Activated CD4-positive, CD25-positive, alpha-beta regulatory T cell treated with anti-CD3 and anti-CD28 coated beads, Interleukin-2, amount 50 U/mL, for 72 hours (primary cell): ENCODE measurements around the gene IRF8.
"Not testable (repeated sequence)": the region's sequence is repeated elsewhere in the genome, so short reads cannot be mapped to it uniquely, and the experiment has no call there.

Source experiments
- DNase-seq: peaks from one replicate; pipeline ENCODE4 v3.0.0; 2021

IRF8 gene

DNA sequence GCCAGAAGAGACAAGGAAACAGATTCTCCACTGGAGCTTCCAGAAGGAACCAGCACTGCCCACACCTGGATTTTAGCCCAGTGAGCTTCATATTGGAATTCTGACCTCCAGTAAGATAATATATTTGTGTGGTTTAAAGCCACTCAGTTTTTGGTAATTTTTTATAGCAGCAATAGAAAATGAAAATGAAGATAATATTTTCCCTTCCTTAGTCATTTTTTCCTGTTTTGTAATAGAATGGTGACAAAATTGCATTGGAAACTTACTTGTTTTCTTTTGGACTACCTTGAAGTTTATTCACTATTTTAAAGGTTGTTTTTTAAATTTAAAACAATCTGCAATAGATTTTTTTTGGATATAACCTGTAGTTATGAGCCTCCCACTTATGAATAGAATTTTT, 29.8 kb upstream of the IRF8 start:
- DNase-seq: no peak

DNA sequence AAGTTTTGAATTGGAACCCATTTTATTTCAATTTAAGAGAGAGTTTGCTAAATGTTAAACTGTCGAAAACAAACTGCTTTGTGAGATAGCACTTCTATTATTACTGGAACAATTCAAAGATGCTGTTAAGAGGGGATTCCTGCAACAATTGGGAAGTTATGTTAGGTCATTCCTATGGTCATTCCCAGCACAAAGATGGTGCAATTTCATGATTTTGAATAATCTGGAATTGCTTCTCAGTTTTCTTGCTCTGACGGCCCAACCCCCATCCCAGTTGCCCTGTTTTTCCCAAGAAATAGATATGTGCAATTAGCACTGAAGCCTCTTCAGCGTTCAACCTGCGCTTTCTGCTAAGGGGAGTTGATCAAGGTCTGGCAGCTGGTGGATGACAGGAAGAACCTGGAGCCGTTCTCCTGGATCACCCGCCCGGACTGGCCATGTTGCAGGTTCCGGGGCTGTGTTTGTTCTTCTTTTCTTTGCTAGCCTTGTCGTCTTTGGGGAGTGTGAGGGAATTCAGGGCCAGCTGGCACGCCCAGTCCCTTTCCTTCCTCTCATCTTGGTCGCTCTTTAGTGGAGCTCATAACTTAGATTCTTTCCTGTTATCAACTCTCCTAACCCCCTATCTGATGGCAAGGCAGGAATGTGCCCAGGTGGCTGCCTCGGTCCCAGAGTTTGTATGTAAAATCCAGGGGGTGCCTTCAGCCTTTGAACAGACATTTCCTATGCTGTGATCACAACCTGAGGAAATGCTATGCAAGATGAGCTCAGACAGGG, 29.0 kb upstream of the IRF8 start:
- DNase-seq: no peak

- no peak for DNase-seq
Observed at GRCh38 chr16:85871756-85872155, 27.2 kb upstream of the IRF8 start.

DNA sequence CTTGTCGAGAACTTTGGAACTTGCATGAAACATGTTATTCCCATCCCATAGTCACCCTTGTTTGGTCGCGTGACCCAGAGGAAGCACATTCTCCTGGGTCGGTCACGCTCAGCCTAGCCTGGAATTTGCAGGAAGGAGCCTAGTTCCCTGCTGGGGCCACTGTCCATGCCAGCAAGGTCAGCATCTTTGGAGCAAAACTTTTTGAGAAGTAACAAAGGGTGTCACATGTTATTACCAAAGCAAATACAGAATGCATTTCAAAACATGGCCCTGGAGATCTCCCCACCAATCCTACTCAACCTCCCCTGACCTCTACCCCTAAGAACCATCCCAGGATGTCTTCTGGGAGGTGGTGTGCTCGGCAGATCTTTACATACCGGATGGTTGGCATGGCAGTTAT, 26.2 kb upstream of the IRF8 start:
- DNase-seq: no peak

DNA sequence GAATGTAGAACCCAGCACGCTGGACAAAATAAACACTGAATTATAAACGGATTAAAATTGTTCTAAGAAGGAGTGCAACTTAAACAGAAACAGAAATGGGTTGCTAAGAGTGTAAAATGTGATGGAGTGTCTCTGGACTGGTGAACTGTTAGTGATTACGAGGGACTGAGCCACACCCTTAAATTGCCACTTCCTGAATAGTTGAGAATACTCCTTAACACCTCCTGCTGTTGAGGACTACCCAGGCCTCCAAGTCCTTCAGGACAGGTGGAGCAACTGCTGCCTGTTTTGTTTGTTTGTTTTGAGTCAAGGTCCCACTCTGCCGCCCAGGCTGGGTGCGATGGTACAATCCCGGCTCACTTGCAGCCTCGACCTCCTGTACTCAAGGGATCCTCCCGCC, 25.8 kb upstream of the IRF8 start:
- no peak for DNase-seq

- not testable (repeated sequence) for DNase-seq
Observed at GRCh38 chr16:85874031-85874430, 24.9 kb upstream of the IRF8 start.

DNA sequence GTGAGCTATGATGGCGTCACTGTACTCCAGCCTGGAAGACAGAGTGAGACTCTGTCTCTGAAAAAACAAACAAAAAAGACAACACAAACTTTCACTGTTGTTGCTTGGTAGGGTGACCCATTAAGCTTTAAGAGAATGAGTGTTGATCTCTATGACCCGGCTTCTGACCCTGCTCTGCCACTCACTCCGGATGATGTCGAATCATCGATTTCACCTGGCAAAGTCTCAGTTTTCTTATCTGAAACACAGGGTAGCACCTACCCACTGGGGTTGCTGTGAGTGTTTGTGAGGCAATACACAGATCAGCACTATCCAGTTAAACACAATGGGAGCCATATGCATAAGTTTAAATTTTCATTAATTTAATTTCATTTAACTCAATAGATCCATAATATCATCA, 20.6 kb upstream of the IRF8 start:
- no peak for DNase-seq

DNA sequence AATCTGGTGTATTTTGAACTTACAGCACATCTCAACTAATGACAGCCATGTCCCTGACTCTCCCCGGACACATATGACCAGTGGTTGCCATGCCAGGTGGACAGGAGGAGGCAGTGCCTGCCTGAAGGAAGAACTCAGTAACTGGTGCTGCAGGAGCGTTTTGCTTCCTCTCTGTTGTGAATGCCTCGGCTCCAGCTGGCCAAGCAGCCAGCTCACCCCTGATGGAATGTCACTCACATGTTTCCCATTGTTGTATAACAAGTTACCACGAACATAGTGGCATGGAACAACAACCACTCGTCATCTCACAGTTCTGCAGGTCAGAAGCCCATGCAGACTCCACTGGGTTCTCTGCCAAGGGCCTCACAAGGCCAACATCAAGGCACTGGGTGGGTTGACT, 20.1 kb upstream of the IRF8 start:
- DNase-seq: no peak

DNA sequence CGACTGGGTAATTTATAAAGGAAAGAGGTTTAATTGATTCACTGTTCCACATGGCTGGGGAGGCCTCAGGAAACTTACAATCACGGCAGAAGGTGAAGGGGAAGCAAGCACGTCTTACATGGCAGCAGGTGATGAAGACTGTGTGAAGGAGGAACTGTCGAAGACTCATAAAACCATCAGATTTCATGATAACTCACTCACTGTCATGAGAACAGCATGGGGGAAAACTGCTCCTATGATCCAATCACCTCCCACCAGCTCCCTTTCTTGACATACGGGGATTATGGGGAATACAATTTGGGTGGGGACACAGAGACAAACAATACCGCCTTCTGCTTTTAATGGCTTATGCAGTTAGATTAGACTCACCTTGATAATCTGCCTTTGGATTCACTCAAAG, 19.4 kb upstream of the IRF8 start:
- DNase-seq: no peak

- no peak for DNase-seq
Observed at GRCh38 chr16:85879975-85880831, 18.8 kb upstream of the IRF8 start.

DNA sequence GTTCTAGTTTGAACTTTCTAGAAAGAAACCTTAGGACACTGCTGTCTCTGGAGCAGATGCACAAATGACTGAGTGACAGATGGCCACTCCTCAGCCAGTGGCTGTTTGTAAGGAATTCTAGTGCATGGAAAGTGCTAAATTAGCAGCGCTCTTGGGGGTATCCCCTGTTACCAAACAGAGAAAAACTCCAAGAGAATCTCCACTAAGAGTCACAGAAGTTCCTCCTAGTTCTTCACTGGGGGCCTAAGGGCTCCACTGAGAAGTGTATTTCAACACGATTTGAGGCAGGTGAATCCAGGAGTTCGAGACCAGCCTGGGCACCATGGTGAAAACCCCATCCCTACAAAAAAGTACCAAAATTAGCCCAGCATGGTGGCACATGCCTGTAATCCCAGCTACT, 18.1 kb upstream of the IRF8 start:
- DNase-seq: no peak

GRCh38 chr16:85881436-85881835, 17.5 kb upstream of the IRF8 start:
- DNase-seq: no peak

DNA sequence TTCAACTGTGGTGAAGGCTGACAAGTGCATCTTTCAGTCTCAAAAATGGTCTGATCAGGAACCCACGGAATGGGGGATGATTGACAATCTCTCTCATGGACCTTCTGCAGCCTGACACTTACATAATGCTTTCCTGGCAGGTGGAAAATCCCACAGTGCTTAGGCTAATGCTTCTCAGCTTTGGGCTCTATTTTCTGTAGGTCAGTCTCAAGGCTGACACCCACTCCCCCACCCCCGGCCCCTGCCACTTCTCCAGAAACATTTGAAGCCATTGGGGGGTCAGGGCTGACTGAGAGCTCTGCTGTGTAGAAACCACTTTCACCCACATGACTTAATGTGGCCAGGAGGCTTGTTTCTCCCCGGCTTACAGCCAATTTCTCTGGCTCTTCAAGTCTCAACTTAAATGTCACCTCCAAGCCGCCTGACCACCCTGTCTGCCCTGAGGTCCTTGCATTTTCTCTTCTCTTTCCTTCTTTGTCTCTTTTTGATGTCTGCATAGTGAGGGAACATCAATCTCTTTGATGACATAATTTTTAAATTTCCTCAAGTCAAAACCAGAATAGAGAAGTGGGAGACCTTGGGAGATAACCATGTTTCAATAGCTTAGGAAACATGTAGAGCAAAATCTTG, 16.7 kb upstream of the IRF8 start:
- DNase-seq: no peak

DNA sequence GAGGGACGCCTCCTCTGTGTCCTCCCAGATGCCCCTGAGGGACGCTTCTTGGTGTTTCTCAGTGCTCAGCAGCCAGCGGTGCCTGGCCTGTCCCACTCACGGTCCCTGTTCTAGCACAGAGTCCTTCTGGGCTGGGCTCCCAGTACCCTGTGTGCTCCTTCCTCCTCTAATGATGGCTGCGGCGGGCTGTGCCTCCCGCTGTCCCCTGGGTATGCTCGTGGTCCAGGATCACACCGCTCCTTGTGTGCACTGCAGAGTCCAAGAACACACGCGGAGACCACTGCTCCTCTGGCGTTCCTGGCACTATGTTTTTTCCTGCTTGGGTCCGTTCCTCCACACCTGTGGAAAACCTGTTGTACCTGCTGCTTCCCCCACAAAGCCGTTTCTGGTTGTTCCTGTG, 15.1 kb upstream of the IRF8 start:
- DNase-seq: no peak

- no peak for DNase-seq
Observed at GRCh38 chr16:85884808-85885463, 14.0 kb upstream of the IRF8 start.

DNA sequence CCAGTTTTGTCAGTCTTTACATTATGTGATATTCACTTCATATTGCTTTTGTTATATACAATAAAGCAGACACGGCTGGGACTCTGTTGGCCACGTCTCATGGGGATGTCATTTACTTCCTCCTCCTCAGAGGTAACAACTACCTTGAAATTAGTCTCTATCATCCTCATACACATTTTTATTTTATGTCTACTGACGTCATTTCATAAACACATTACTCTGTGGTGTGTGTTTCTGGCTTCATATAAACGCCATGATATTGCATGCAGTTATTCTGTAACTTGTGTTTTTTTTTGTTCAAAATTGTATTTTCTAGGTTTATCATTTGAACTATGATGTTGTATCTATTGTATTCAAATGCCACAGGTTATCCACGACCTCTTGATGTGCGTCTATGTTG, 13.4 kb upstream of the IRF8 start:
- no peak for DNase-seq

GRCh38 chr16:85888405-85889331, 10.3 kb upstream of the IRF8 start:
- DNase-seq: no peak

DNA sequence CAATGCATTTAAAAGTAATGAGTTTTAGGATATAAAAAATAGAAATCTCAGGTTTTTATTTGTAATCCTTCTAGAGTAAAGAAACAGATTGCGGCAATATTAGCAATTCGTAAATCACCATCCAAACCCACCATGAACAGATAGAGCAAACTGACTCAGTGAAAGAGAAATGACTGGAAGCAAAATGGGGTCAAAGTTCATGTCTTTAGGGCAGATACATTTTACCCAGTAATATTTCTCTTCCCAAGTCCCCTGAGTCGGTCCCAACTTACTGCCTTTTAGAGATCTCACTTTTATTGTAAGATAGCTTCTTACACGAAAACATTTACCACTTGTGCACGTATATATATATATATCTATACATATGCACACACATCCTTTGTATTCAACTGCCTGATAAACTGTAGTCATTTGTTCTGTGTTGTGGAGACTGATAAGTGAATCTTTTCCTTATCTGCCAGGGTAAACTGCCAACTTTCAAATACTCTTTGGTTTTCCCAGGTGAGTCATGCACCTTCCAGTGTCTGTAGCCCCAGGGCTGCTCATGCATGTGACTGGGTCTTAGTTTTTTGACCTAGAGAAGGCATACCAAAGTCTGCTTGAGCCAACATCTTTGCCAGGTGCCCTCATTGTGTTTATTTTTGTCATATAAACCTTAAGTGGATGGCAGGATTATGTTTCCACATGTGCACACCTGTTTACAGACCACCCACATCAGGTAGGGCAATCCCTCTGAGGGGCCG, 7.8 kb upstream of the IRF8 start:
- no peak for DNase-seq

- no peak for DNase-seq
Observed at GRCh38 chr16:85891776-85892166, 7.2 kb upstream of the IRF8 start.

- no peak for DNase-seq
Observed at GRCh38 chr16:85892760-85893159, 6.2 kb upstream of the IRF8 start.

- DNase-seq: no peak
Observed at GRCh38 chr16:85894266-85894665, 4.7 kb upstream of the IRF8 start.

- no peak for DNase-seq
Observed at GRCh38 chr16:85897382-85897781, 1.6 kb upstream of the IRF8 start.
